GM08714 (cell line): ENCODE measurements around the gene IRGC.

Experiments used
- H3K4me3 ChIP-seq: fragments of 200-500 bp; sonication (Bioruptor generic); 2 replicates; pipeline ENCODE4 v1.5.1; 2014; ENCODE audit warnings: mild to moderate bottlenecking, low read length, inconsistent platforms
- ZNF274 ChIP-seq: IDR thresholded peaks from 2 replicates; pipeline ENCODE4 v1.6.1; 2012; ENCODE audit warnings: mild to moderate bottlenecking, low read depth, low read length

IRGC gene

GRCh38 chr19:43725468-43725867 is 9.6 kb downstream of the IRGC start:
- no peak for TF ChIP-seq ZNF274

GRCh38 chr19:43726736-43727592 is 11.1 kb downstream of the IRGC start:
- H3K4me3 ChIP-seq = no peak overlapping the region
- TF ChIP-seq ZNF274 = no peak

More at GRCh38 chr19:43725468-43725867, 9.6 kb downstream of the IRGC start:
- H3K4me3 ChIP-seq = no peak overlapping the region

- no peak for TF ChIP-seq ZNF274
- H3K4me3 ChIP-seq = no peak overlapping the region
These were observed 11.6 kb downstream of the IRGC start for GRCh38 chr19:43727593-43727853.

- no peak for TF ChIP-seq ZNF274
- H3K4me3 ChIP-seq = no peak overlapping the region
These were observed 14.0 kb downstream of the IRGC start for GRCh38 chr19:43729919-43730318.

- TF ChIP-seq ZNF274 = no peak
- no peak overlapping the region for H3K4me3 ChIP-seq
These were observed 15.5 kb downstream of the IRGC start for GRCh38 chr19:43731346-43731745.

GRCh38 chr19:43731846-43732245 is 16.0 kb downstream of the IRGC start:
- no peak overlapping the region for H3K4me3 ChIP-seq
- TF ChIP-seq ZNF274 = no peak

- no peak overlapping the region for H3K4me3 ChIP-seq
- TF ChIP-seq ZNF274 = no peak
These were observed 19.1 kb downstream of the IRGC start for GRCh38 chr19:43735013-43735412.

- no peak for TF ChIP-seq ZNF274
- no peak overlapping the region for H3K4me3 ChIP-seq
These were observed 20.1 kb downstream of the IRGC start for GRCh38 chr19:43735957-43736356.

GRCh38 chr19:43738780-43739211 is 22.9 kb downstream of the IRGC start:
- TF ChIP-seq ZNF274 = no peak
- H3K4me3 ChIP-seq = no peak overlapping the region

- no peak for TF ChIP-seq ZNF274
- no peak overlapping the region for H3K4me3 ChIP-seq
These were observed 23.8 kb downstream of the IRGC start for GRCh38 chr19:43739439-43740235.

GRCh38 chr19:43741075-43741825 is 25.4 kb downstream of the IRGC start:
- H3K4me3 ChIP-seq = no peak overlapping the region
- TF ChIP-seq ZNF274 = no peak

- TF ChIP-seq ZNF274 = no peak
- no peak overlapping the region for H3K4me3 ChIP-seq
These were observed 27.2 kb downstream of the IRGC start for GRCh38 chr19:43743059-43743458.

GRCh38 chr19:43747557-43748204 is 31.8 kb downstream of the IRGC start:
- TF ChIP-seq ZNF274 = no peak
- no peak overlapping the region for H3K4me3 ChIP-seq

- no peak overlapping the region for H3K4me3 ChIP-seq
- no peak for TF ChIP-seq ZNF274
These were observed 32.3 kb downstream of the IRGC start for GRCh38 chr19:43748205-43748594.

- no peak for TF ChIP-seq ZNF274
- H3K4me3 ChIP-seq = no peak overlapping the region
These were observed 32.8 kb downstream of the IRGC start for GRCh38 chr19:43748685-43749084.
